Ascending aorta (tissue), 2 donors: ENCODE results near the gene KLHDC7B. TPM values are rescaled to one million over a fixed set of nuclear protein-coding genes. Genes with fewer than 3 reads are reported as not detected.

Source experiments
- DNase-seq, 2 donors: peaks; one replicate each; pipeline ENCODE4 v3.0.0-alpha.2; 2019; ENCODE audit warnings: low spot score in 2 of 2
- H3K27ac ChIP-seq, 2 donors: fragments of 200-600 bp; sonication (generic); one replicate each; pipeline ENCODE4 v1.5.1; 2016 to 2017; ENCODE audit warnings: mild to moderate bottlenecking in 1 of 2
- H3K27me3 ChIP-seq: fragments of 200-600 bp; sonication (generic); one replicate; pipeline ENCODE4 v1.5.1; 2017
- H3K36me3 ChIP-seq, 2 donors: fragments of 200-600 bp; sonication (generic); one replicate each; pipeline ENCODE4 v1.5.1; 2016
- H3K4me1 ChIP-seq, 2 donors: fragments of 200-600 bp; sonication (generic); one replicate each; pipeline ENCODE4 v1.5.1; 2016 to 2017; ENCODE audit warnings: mild to moderate bottlenecking in 1 of 2
- H3K4me3 ChIP-seq, 2 donors: fragments of 200-600 bp; sonication (generic); one replicate each; pipeline ENCODE4 v1.5.1; 2016 to 2017; ENCODE audit warnings: mild to moderate bottlenecking in 1 of 2
- H3K9me3 ChIP-seq, 2 donors: fragments of 200-600 bp; sonication (generic); one replicate each; pipeline ENCODE4 v1.5.1; 2016
- intact Hi-C: fragments of 100-400 bp; cut with DNase I; formaldehyde crosslinking; loops from one replicate; pipeline ENCODE4 v1.15.1; 2023
- total RNA-seq: library from RNA; depleted of rRNA; stranded (reverse); fragments of >200 nt; gene quantifications from one replicate; pipeline ENCODE4 v1.1.0, GENCODE V29; 2016
- TF ChIP-seq, protein P1 (sequence below), 3 experiments: fragments of 200-600 bp in 2 of 3; fragments of 450-650 bp in 1 of 3; sonication (generic) in 2 of 3; IDR thresholded peaks; one replicate each; pipeline ENCODE4 v1.5.1; 2016 to 2019; ENCODE audit warnings: antibody characterized with exemption in 3 of 3, mild to moderate bottlenecking in 1 of 3, moderate library complexity in 1 of 3

KLHDC7B gene
- total RNA-seq, 1 donor from 2014 or later: not detected

DNA sequence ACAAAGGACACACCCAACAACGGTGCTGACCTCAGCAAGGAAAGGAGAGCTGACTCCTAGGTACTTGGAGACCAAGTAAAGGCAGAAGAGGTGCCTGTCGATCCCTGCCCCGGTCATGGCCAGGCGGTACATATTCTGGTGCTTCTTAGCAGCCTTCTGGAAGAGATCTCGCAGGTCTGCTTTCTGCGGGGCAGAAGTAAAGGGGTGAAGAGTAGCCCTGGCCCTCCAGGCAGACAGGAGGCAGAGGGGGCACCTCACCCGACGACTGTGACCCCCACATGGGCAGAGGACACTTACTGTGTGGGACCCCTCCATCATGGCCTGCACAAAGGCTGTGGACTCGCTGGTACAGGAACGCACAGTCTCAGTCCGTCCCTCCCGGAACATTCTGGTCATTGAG lies 25.2 kb downstream of the KLHDC7B start:
- Histone ChIP-seq H3K9me3 (no peaks in the 10 kb centered on the region), H3K4me3 (no peak overlapping the region), H3K27ac (no peak overlapping the region), H3K4me1 (no peaks in the 10 kb centered on the region), H3K27me3 (no peaks in the 10 kb centered on the region), H3K36me3 (no peaks in the 10 kb centered on the region)
- no peak for DNase-seq
- TF ChIP-seq, protein P1, sequence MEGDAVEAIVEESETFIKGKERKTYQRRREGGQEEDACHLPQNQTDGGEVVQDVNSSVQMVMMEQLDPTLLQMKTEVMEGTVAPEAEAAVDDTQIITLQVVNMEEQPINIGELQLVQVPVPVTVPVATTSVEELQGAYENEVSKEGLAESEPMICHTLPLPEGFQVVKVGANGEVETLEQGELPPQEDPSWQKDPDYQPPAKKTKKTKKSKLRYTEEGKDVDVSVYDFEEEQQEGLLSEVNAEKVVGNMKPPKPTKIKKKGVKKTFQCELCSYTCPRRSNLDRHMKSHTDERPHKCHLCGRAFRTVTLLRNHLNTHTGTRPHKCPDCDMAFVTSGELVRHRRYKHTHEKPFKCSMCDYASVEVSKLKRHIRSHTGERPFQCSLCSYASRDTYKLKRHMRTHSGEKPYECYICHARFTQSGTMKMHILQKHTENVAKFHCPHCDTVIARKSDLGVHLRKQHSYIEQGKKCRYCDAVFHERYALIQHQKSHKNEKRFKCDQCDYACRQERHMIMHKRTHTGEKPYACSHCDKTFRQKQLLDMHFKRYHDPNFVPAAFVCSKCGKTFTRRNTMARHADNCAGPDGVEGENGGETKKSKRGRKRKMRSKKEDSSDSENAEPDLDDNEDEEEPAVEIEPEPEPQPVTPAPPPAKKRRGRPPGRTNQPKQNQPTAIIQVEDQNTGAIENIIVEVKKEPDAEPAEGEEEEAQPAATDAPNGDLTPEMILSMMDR (IDR thresholded peaks at IDR 0.05): no peak
- intact Hi-C loops: no loop called here

DNA sequence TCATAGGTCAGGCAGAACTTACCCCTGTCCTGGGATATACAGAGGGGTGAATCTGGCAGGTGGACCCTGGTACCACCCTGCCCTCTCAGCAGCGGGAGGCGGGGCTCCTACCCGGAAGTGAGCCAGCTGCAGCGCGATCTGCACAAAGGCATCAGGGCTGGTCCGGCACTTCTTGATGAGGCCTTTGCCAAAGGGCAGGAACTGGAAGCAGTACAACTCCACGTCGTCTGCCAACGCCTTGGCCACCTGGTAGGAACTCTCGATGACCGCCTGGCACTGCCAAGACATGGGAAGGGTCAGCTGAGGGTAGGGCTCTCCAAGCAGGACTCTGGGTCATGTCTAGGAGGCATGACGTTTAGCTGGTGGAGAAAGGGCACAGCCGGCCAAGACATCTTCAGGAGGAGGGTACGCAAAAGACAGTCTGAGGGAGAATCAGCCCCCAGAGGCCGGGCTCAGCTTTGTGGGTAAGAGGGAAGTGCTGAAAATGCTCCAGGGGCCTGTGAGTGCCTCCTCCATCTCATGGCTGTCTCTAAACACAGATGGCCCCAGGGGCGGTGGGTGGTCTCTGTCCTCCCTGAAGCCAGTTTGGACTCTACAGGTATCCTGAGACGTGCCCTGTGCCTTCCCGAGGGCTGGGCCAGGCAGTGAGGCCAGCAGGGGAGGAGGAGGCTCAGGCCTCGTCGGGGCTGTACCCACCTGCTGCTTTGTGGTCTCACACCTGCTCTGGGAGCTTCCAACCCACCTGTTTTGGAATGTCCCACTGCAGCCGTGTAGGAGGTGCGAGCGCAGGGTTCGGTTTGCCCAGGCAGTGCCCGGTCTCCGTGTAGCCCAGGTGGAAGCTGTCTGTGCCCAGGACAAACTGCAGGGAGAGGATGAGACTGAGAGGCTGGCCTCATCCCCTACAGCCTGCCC lies 25.8 kb downstream of the KLHDC7B start:
- no peak overlapping the region for H3K27ac ChIP-seq
- TF ChIP-seq, protein P1 (IDR thresholded peaks at IDR 0.05): no peak
- H3K4me1 ChIP-seq: no peaks in the 10 kb centered on the region
- DNase-seq: no peak
- no peaks in the 10 kb centered on the region for H3K36me3 ChIP-seq
- intact Hi-C loops: no loop called here
- H3K9me3 ChIP-seq: no peaks in the 10 kb centered on the region
- no peak overlapping the region for H3K4me3 ChIP-seq
- H3K27me3 ChIP-seq: no peaks in the 10 kb centered on the region

DNA sequence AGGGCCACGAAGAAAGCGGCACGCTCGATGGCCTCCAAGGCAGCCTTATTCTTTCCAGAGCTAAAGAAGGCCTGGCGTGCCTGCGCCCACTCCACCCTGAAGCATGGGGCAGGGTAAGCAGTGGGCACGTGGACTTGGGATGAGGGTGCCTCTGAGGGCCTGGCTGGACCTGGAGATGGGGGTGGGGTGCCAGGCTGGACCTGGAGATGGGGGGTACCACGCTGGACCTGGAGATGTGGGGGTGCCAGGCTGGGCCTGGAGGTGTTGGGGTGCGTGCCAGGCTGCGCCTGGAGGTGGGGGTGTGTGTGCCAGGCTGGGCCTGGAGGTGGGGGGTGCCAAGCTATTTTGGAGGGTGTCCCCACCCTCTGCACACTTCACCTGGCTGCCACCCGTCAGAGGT lies 27.3 kb downstream of the KLHDC7B start:
- Histone ChIP-seq H3K4me3 (no peak overlapping the region), H3K9me3 (no peaks in the 10 kb centered on the region), H3K4me1 (peaks cover 0 to under 1% of the 10 kb centered on the region in 2 donors), H3K27me3 (peaks cover under 1% of the 10 kb centered on the region), H3K36me3 (no peaks in the 10 kb centered on the region), H3K27ac (no peak overlapping the region)
- intact Hi-C loops: no loop called here
- TF ChIP-seq, protein P1 (IDR thresholded peaks at IDR 0.05): no peak
- no peak for DNase-seq

DNA sequence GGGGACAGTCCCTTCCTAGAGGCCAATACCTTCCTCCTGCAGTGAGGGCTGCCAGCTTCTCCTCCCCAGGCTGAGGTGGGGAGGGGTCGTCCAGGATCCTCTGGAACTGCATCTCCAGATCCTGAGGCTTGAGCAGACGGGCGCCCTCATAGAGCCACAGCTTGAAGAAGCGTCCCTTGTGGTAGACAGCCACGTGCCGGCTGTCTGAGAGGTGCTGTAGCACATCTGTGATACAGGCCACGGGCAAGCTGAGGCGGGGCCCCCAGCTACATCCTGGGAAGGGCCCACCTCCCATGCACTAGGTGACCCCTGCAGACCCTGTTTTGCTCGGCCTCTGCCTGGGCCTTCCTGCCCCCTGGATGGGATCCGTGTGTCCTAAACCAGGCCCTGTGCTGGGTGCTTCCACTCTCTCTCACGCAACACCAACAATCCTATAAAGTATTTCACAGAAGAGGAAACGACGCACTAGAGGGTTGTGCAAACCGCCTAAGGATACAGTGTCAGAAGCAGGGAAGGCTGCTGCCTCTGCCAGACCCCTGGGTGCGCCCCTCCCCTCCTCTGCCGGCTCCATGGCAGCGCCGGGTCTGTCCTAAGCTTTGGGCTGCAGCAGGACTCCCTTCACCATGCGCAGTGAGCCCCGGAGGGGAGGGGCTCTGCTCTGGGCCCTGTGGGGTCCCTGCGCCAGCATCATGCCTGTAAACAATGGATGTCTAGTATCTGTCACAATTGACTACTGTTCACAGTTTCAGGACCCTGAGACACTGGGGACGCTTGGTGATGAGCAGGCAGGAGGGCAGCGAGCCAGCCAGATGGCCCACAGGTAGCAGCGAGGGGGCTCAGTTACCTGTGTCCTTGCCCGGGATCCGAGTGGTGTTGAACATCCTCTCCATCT lies 28.0 kb downstream of the KLHDC7B start:
- H3K4me3 ChIP-seq: no peak overlapping the region
- intact Hi-C loops: no loop called here
- TF ChIP-seq, protein P1 (IDR thresholded peaks at IDR 0.05): no peak
- no peak for DNase-seq
- H3K9me3 ChIP-seq: no peaks in the 10 kb centered on the region
- H3K4me1 ChIP-seq: peaks cover 3 to 8% of the 10 kb centered on the region in 2 donors
- no peaks in the 10 kb centered on the region for H3K36me3 ChIP-seq
- H3K27me3 ChIP-seq: peaks cover 5% of the 10 kb centered on the region
- no peak overlapping the region for H3K27ac ChIP-seq

DNA sequence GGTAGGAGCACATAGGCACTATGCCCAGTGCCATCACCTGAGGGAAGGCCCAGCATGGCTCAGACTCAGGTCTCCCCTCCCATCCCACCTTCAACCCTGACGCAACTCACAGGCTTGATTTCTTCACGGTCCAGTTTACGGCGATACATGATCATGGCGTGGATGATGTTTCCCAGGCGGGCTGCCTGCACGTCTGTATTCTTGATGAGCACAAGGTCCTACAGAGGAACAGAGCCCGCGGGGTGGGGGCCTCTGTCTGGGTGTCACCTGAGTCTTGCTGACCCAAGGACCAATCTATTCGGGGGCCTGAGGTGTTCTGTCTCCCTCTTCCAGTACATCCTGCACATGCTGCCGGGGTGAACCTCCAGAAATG lies 28.7 kb downstream of the KLHDC7B start:
- H3K9me3 ChIP-seq: no peaks in the 10 kb centered on the region
- H3K4me1 ChIP-seq: peaks cover 3 to 10% of the 10 kb centered on the region in 2 donors
- H3K27ac ChIP-seq: no peak overlapping the region
- H3K27me3 ChIP-seq: peaks cover 5% of the 10 kb centered on the region
- no peak for DNase-seq
- intact Hi-C loops: no loop called here
- H3K4me3 ChIP-seq: no peak overlapping the region
- H3K36me3 ChIP-seq: no peaks in the 10 kb centered on the region
- TF ChIP-seq, protein P1 (IDR thresholded peaks at IDR 0.05): no peak
